Peyer's patch (tissue), 4 donors: Measurements from ENCODE around the gene SMTNL2.

ENCODE experiments used
- POLR2A ChIP-seq, 2 donors: fragments of 450-650 bp; IDR thresholded peaks; one replicate each; pipeline ENCODE4 v1.5.1; 2017; ENCODE audit warnings: antibody characterized with exemption in 2 of 2, mild to moderate bottlenecking in 2 of 2, moderate library complexity in 2 of 2
- TF ChIP-seq, protein P1 (sequence below), 6 experiments: fragments of 450-650 bp in 4 of 6; fragments of 200-600 bp in 2 of 6; sonication (generic) in 1 of 6; IDR thresholded peaks; one replicate each; pipeline ENCODE4 v1.5.1; 2017 to 2019; ENCODE audit warnings: antibody characterized with exemption in 6 of 6, mild to moderate bottlenecking in 3 of 6, moderate library complexity in 1 of 6

DNA sequence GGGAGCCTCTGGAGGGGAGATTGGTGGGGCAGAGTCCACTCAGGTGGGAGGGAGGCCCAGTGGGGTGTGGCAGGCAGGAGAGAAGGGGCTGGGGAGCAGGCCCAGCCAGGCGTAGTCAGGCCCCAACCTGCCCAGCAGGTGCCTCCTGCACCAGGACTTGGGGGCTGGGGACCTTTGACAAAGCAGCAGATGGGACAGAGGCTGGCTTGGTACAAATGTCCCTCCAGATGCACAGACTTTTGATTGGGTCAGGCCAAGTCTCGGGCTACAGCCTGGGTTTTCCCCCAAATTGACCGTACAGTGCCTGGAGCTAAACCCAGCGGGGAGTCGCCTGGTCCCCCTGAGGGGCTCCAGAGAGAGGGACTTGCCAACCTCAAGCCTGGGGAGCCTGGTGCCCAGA lies 24.4 kb upstream of the SMTNL2 start:
- no peak for TF ChIP-seq POLR2A (IDR thresholded peaks at IDR 0.05)
- TF ChIP-seq, protein P1, sequence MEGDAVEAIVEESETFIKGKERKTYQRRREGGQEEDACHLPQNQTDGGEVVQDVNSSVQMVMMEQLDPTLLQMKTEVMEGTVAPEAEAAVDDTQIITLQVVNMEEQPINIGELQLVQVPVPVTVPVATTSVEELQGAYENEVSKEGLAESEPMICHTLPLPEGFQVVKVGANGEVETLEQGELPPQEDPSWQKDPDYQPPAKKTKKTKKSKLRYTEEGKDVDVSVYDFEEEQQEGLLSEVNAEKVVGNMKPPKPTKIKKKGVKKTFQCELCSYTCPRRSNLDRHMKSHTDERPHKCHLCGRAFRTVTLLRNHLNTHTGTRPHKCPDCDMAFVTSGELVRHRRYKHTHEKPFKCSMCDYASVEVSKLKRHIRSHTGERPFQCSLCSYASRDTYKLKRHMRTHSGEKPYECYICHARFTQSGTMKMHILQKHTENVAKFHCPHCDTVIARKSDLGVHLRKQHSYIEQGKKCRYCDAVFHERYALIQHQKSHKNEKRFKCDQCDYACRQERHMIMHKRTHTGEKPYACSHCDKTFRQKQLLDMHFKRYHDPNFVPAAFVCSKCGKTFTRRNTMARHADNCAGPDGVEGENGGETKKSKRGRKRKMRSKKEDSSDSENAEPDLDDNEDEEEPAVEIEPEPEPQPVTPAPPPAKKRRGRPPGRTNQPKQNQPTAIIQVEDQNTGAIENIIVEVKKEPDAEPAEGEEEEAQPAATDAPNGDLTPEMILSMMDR (IDR thresholded peaks at IDR 0.05), result no peak
